Lower leg skin (tissue), 3 donors: ENCODE data around the gene PM20D2.

Experiments
- POLR2A ChIP-seq, 2 donors: fragments of 450-650 bp; IDR thresholded peaks; one replicate each; pipeline ENCODE4 v1.6.1; 2016 to 2017; ENCODE audit warnings: antibody characterized with exemption in 2 of 2, mild to moderate bottlenecking in 1 of 2, moderate library complexity in 1 of 2
- TF ChIP-seq, protein P1 (sequence below), 3 donors: fragments of 450-650 bp; IDR thresholded peaks; one replicate each; pipeline ENCODE4 v1.5.1; 2016; ENCODE audit warnings: antibody characterized with exemption in 3 of 3, mild to moderate bottlenecking in 3 of 3, moderate library complexity in 2 of 3

DNA sequence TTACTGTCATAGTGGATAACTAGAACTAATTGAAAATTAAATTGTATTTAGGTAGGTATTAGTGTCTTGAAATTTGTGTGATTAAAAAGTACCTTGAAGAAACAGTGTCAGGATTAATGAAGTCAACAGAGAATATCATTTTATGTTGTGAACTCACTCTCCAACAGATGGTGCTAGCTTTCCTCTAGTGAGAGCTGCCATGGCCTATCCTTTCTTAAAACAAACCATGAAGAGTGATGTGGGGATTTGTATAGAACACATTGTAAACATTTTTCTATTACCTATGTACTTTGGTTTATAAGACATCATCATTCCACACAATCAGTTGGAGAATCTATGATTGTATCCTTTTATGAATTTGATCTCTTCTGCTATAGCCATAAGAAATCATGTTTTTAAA, 23.2 kb upstream of the PM20D2 start:
- TF ChIP-seq, protein P1, sequence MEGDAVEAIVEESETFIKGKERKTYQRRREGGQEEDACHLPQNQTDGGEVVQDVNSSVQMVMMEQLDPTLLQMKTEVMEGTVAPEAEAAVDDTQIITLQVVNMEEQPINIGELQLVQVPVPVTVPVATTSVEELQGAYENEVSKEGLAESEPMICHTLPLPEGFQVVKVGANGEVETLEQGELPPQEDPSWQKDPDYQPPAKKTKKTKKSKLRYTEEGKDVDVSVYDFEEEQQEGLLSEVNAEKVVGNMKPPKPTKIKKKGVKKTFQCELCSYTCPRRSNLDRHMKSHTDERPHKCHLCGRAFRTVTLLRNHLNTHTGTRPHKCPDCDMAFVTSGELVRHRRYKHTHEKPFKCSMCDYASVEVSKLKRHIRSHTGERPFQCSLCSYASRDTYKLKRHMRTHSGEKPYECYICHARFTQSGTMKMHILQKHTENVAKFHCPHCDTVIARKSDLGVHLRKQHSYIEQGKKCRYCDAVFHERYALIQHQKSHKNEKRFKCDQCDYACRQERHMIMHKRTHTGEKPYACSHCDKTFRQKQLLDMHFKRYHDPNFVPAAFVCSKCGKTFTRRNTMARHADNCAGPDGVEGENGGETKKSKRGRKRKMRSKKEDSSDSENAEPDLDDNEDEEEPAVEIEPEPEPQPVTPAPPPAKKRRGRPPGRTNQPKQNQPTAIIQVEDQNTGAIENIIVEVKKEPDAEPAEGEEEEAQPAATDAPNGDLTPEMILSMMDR (IDR thresholded peaks at IDR 0.05), result no peak
- TF ChIP-seq POLR2A (IDR thresholded peaks at IDR 0.05), result no peak
